ENCODE data around the gene TOP2A. TPM values are rescaled to one million over a fixed set of nuclear protein-coding genes. Genes with fewer than 3 reads are reported as not detected.
A peak's percentile ranks its signal among the peaks of the same experiment; 100 is the strongest.

The TOP2A gene
- total RNA-seq, 1 donor = 14.5 TPM

DNA sequence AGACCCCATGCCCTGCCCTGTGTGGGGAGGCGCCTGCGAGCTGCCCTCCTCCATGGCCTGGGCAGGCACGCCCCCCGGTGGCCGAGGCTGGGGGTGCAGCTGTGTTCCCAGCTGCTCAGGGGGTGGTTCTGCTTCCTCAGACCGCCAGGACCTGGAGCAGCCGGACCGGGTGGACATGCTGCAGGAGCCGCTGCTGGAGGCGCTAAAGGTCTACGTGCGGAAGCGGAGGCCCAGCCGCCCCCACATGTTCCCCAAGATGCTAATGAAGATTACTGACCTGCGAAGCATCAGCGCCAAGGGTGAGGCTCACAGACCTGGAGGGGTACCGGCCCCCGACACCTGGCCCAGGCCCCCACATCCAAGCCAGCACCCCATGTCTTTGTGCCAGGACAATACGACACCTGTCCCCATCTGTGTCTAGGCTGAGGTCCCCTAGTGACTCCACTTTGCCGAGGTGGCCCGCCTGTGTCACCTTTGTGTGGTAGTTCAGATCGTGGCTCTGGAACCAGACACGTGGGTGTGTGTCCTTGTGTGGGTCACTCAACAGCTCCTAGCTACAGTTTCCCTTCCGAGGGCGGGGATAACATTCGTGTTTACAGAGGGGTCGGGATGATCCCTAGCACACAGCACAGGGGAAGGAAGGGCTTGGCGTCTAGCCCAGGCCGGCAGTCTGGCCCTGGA lies 62.4 kb downstream of the TOP2A start:
- no peak overlapping the region for H3K27ac ChIP-seq (ENCODE audit: low read depth, low read length)
- H3K79me2 ChIP-seq (ENCODE audit: insufficient read depth, low read length) = peaks cover 19% of the 10 kb centered on the region
- no peak overlapping the region for H3K4me3 ChIP-seq (ENCODE audit: insufficient read depth, low read length)
- peak; percentile 98 for DNase-seq (ENCODE audit: insufficient read length, low spot score, missing footprints)
- TF ChIP-seq, protein P1, sequence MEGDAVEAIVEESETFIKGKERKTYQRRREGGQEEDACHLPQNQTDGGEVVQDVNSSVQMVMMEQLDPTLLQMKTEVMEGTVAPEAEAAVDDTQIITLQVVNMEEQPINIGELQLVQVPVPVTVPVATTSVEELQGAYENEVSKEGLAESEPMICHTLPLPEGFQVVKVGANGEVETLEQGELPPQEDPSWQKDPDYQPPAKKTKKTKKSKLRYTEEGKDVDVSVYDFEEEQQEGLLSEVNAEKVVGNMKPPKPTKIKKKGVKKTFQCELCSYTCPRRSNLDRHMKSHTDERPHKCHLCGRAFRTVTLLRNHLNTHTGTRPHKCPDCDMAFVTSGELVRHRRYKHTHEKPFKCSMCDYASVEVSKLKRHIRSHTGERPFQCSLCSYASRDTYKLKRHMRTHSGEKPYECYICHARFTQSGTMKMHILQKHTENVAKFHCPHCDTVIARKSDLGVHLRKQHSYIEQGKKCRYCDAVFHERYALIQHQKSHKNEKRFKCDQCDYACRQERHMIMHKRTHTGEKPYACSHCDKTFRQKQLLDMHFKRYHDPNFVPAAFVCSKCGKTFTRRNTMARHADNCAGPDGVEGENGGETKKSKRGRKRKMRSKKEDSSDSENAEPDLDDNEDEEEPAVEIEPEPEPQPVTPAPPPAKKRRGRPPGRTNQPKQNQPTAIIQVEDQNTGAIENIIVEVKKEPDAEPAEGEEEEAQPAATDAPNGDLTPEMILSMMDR (IDR thresholded peaks at IDR 0.05; ENCODE audit: extremely low read depth, low read depth, low read length) = peak; percentile 77
- H2AFZ ChIP-seq (ENCODE audit: low read length) = no peak overlapping the region
- peaks cover 6% of the 10 kb centered on the region for H3K4me1 ChIP-seq (ENCODE audit: insufficient read depth, low read length)
- no peaks in the 10 kb centered on the region for H3K27me3 ChIP-seq (ENCODE audit: insufficient read depth, low read length)
- H3K36me3 ChIP-seq (ENCODE audit: insufficient read depth, low read length) = peaks cover 26% of the 10 kb centered on the region
- no peaks in the 10 kb centered on the region for H3K9me3 ChIP-seq (ENCODE audit: low read depth, low read length)
- H3K4me2 ChIP-seq (ENCODE audit: insufficient read depth, low read length) = no peak overlapping the region
- peaks cover 30% of the 10 kb centered on the region for H4K20me1 ChIP-seq (ENCODE audit: insufficient read depth, low read length)

DNA sequence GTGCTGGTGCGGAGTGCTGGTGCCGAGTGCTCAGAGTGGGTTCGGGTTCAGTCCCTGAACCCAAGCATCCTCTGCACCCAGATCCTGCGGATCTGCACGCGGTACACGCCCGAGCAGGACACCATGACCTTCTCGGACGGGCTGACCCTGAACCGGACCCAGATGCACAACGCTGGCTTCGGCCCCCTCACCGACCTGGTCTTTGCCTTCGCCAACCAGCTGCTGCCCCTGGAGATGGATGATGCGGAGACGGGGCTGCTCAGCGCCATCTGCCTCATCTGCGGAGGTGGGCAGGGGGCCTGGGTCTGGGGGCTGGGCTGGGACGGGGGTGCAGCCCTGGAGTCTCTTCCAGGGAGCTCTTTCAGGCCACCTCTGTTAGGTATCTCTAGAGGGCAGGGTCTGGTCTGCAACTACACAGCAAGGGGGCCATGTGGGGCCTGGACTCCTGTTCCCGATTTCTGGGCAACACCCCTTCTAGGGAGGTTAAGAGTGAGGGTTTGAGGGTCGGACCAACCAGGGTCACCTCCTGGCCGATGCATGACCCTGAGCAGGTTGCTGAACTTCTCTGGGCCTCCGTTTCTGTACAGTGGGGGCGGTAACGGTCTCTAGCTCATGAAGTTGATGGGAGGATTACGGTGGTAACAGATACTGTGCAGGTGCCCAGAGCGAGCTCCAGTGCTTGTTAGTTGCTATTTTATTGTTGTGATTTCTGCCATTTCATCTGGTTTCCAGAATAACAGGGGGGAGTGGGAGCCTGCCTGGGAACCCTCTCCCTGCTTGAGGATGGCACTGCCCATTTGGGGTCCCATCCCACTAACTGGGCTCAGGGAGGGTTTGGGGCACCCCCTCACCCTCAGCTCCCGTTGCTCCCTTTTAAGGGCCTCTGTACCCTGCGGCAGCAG lies 63.2 kb downstream of the TOP2A start:
- TF ChIP-seq, protein P1 (IDR thresholded peaks at IDR 0.05; ENCODE audit: extremely low read depth, low read depth, low read length) = no peak
- Histone ChIP-seq H3K27me3 (ENCODE audit: insufficient read depth, low read length) (no peaks in the 10 kb centered on the region), H3K4me1 (ENCODE audit: insufficient read depth, low read length) (peaks cover 11% of the 10 kb centered on the region), H3K4me3 (ENCODE audit: insufficient read depth, low read length) (no peak overlapping the region), H2AFZ (ENCODE audit: low read length) (no peak overlapping the region), H3K27ac (ENCODE audit: low read depth, low read length) (no peak overlapping the region), H3K9me3 (ENCODE audit: low read depth, low read length) (no peaks in the 10 kb centered on the region), H3K4me2 (ENCODE audit: insufficient read depth, low read length) (no peak overlapping the region), H4K20me1 (ENCODE audit: insufficient read depth, low read length) (peaks cover 38% of the 10 kb centered on the region), H3K36me3 (ENCODE audit: insufficient read depth, low read length) (peaks cover 31% of the 10 kb centered on the region), H3K79me2 (ENCODE audit: insufficient read depth, low read length) (peaks cover 27% of the 10 kb centered on the region)
- DNase-seq (ENCODE audit: insufficient read length, low spot score, missing footprints) = peak; percentile 87

DNA sequence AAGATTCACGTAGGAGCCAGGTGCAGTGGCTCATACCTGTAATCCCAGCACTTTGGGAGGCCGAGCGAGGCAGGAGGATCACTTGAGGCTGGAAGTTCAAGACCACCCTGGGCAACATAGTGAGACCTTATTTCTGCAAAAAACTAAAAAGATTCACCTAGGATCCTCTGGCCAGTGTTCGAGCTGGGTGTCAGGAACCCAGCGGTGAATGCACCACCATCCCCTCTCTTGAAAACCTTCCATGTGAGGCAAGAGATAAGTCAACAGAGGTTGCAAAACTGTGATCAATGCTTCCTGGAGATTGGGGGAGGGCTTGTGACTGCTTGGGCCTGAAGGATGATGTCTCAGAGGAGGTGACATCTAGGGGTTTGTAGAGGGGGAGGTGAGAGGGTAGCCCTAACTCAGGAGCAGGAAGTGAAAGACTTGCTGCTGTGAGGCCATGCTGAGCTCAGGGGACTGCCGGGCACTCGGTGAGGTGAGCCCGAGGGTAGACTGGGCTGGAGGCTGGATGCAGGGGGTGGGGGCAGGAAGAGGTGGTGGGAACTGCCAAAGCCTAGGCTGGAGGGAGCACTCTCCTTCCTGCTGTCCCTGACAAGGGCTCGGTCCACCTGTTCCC lies 64.8 kb downstream of the TOP2A start:
- H3K27ac ChIP-seq (ENCODE audit: low read depth, low read length) = peak overlapping the region; percentile 28
- H3K9me3 ChIP-seq (ENCODE audit: low read depth, low read length) = no peaks in the 10 kb centered on the region
- H3K4me3 ChIP-seq (ENCODE audit: insufficient read depth, low read length) = no peak overlapping the region
- peak; percentile 77 for DNase-seq (ENCODE audit: insufficient read length, low spot score, missing footprints)
- peaks cover 54% of the 10 kb centered on the region for H4K20me1 ChIP-seq (ENCODE audit: insufficient read depth, low read length)
- H3K4me1 ChIP-seq (ENCODE audit: insufficient read depth, low read length) = peaks cover 17% of the 10 kb centered on the region
- H3K4me2 ChIP-seq (ENCODE audit: insufficient read depth, low read length) = no peak overlapping the region
- no peaks in the 10 kb centered on the region for H3K27me3 ChIP-seq (ENCODE audit: insufficient read depth, low read length)
- H3K36me3 ChIP-seq (ENCODE audit: insufficient read depth, low read length) = peaks cover 40% of the 10 kb centered on the region
- TF ChIP-seq, protein P1 (IDR thresholded peaks at IDR 0.05; ENCODE audit: extremely low read depth, low read depth, low read length) = no peak
- H3K79me2 ChIP-seq (ENCODE audit: insufficient read depth, low read length) = peaks cover 43% of the 10 kb centered on the region
- no peak overlapping the region for H2AFZ ChIP-seq (ENCODE audit: low read length)

All from osteoblast (primary cell).